Activated naive CD4-positive, alpha-beta T cell treated with anti-CD3 and anti-CD28 coated beads for 36 hours (primary cell): ENCODE data around the gene SYNE2. TPM values are rescaled to one million over a fixed set of nuclear protein-coding genes. Genes with fewer than 3 reads are reported as not detected.

Experiments
- CTCF ChIA-PET: fragments of 350-600 bp; sonication (Branson Sonifier 250); formaldehyde crosslinking; loops from one replicate; lab custom pipeline; 2021; ENCODE audit warnings: antibody characterized with exemption; lab: Charles Lee
- DNase-seq: peaks from one replicate; pipeline ENCODE4 v3.0.0-alpha.2; 2020
- H3K27ac Mint-ChIP-seq: one replicate; pipeline ENCODE4 v1.8.0; 2021; ENCODE audit warnings: mild to moderate bottlenecking, mixed read lengths
- H3K27me3 Mint-ChIP-seq: one replicate; pipeline ENCODE4 v1.8.0; 2021; ENCODE audit warnings: low read depth, mixed read lengths
- H3K36me3 Mint-ChIP-seq: one replicate; pipeline ENCODE4 v1.8.0; 2021; ENCODE audit warnings: low read depth, mixed read lengths
- H3K4me1 Mint-ChIP-seq: one replicate; pipeline ENCODE4 v1.8.0; 2021; ENCODE audit warnings: low read depth, mixed read lengths
- H3K4me3 Mint-ChIP-seq: one replicate; pipeline ENCODE4 v1.8.0; 2021; ENCODE audit warnings: mild to moderate bottlenecking, moderate library complexity, mixed read lengths
- H3K9me3 Mint-ChIP-seq: one replicate; pipeline ENCODE4 v1.8.0; 2021; ENCODE audit warnings: mixed read lengths
- intact Hi-C: fragments of 100-400 bp; cut with micrococcal nuclease; formaldehyde crosslinking; loops from one replicate; pipeline ENCODE4 v1.15.1; 2023
- total RNA-seq, 2 experiments: library from RNA; stranded (reverse); gene quantifications; one replicate each; pipeline ENCODE4 v1.2.3, GENCODE V29; 2021

SYNE2 gene
- total RNA-seq, 2 experiments from 2014 or later, result 22.1 to 22.3 TPM

DNA sequence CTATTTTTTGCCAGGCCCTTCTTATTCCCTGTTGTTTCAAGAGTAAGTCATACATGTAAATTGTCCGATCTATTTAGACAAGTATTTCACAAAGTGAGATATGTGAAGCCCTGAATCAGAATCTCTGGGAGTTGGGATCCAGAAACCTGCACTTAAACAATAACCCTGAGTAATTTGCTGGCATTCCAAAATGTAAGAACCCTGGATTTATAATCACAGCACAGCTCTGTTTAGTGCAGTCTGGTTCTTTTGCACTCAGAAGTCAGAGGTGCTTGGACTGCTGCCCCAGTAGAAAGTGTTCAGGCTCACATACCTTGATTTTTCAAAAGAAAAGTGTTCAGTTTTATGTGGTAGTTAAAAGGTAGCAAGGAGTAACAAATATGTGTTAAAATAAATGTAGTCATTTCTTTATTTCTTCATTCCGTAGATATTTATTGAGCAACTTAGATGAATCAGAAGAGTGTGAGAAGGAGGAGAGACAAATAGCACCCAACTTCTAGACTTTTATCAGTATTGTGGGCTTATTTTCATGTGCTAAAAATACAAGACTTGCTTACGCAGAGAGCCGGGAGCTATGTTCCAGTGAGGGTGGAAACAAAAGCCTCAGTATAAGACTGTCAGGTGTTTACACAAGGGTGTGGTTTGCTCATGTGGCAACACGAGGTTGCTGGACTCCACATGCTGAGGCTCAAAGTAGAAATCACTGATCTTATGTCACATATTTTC is 70.1 kb downstream of the SYNE2 start:
- CTCF ChIA-PET, result interaction anchor here (0.7 kb wide), 3 partner anchors 10 to 134 kb away, joined by 3 to 5 read pairs (median 4); no protein-coding TSS in a partner anchor
- H3K4me1 Mint-ChIP-seq, result peaks cover 6% of the 10 kb centered on the region
- intact Hi-C loops, result no loop called here
- no peak for DNase-seq
- no peaks in the 10 kb centered on the region for H3K27me3 Mint-ChIP-seq
- no peak overlapping the region for H3K27ac Mint-ChIP-seq
- no peak overlapping the region for H3K4me3 Mint-ChIP-seq
- no peaks in the 10 kb centered on the region for H3K9me3 Mint-ChIP-seq
- peaks cover 6% of the 10 kb centered on the region for H3K36me3 Mint-ChIP-seq

GRCh38 chr14:63923422-63923752 is 70.6 kb downstream of the SYNE2 start:
- Mint-ChIP-seq H3K4me3 (no peak overlapping the region), H3K9me3 (no peaks in the 10 kb centered on the region), H3K27ac (no peak overlapping the region), H3K27me3 (no peaks in the 10 kb centered on the region), H3K4me1 (peaks cover 6% of the 10 kb centered on the region), H3K36me3 (peaks cover 7% of the 10 kb centered on the region)
- intact Hi-C loops, result no loop called here
- DNase-seq, result no peak
- CTCF ChIA-PET, result interaction anchor here (0.7 kb wide), 3 partner anchors 9 to 134 kb away, joined by 3 to 5 read pairs (median 4); no protein-coding TSS in a partner anchor

DNA sequence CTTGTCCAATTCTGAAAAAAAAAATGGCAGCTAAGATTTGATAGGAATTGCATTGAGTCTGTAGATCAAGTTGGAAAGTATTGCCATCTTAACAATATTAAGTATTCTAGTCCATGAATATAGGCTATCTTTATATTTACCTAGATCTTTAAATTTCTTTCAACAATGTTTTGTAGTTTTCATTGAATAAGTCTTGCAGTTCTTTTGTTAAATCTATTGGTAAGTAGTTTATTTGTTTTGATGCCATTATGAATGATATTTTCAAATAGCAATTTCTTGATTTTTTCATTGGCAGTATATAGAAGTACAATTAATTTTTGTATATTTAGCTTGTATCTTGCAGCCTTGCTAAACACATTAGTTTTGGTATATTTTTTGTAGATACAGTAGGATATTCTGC is 71.6 kb downstream of the SYNE2 start:
- DNase-seq, result no peak
- H3K27me3 Mint-ChIP-seq, result no peaks in the 10 kb centered on the region
- CTCF ChIA-PET, result interaction anchor here (0.6 kb wide), 1 partner anchor 469 kb away, joined by 4 read pairs; no protein-coding TSS in a partner anchor
- intact Hi-C loops, result no loop called here
- H3K27ac Mint-ChIP-seq, result no peak overlapping the region
- H3K9me3 Mint-ChIP-seq, result no peaks in the 10 kb centered on the region
- peaks cover 6% of the 10 kb centered on the region for H3K36me3 Mint-ChIP-seq
- no peak overlapping the region for H3K4me3 Mint-ChIP-seq
- peaks cover 6% of the 10 kb centered on the region for H3K4me1 Mint-ChIP-seq

- H3K36me3 Mint-ChIP-seq, result peaks cover 8% of the 10 kb centered on the region
- no peaks in the 10 kb centered on the region for H3K9me3 Mint-ChIP-seq
- intact Hi-C loops, result no loop called here
- CTCF ChIA-PET, result no interaction called here
- no peaks in the 10 kb centered on the region for H3K27me3 Mint-ChIP-seq
- no peak overlapping the region for H3K27ac Mint-ChIP-seq
- DNase-seq, result no peak
- H3K4me1 Mint-ChIP-seq, result peaks cover 6% of the 10 kb centered on the region
- H3K4me3 Mint-ChIP-seq, result no peak overlapping the region
Observed at GRCh38 chr14:63926641-63927040, 73.8 kb downstream of the SYNE2 start.

- Mint-ChIP-seq H3K4me1 (peaks cover 22% of the 10 kb centered on the region), H3K36me3 (peaks cover 8% of the 10 kb centered on the region), H3K4me3 (no peak overlapping the region), H3K27me3 (no peaks in the 10 kb centered on the region), H3K9me3 (no peaks in the 10 kb centered on the region), H3K27ac (no peak overlapping the region)
- no peak for DNase-seq
- intact Hi-C loops, result no loop called here
- CTCF ChIA-PET, result interaction anchor here (0.7 kb wide), 1 partner anchor 10 kb away, joined by 3 read pairs; no protein-coding TSS in a partner anchor
Observed at GRCh38 chr14:63928744-63929174, 76.0 kb downstream of the SYNE2 start.

GRCh38 chr14:63933110-63933509 is 80.3 kb downstream of the SYNE2 start:
- Mint-ChIP-seq H3K27ac (peak overlapping the region; percentile 2), H3K4me1 (peaks cover 19% of the 10 kb centered on the region), H3K27me3 (no peaks in the 10 kb centered on the region), H3K4me3 (no peak overlapping the region), H3K36me3 (peaks cover 2% of the 10 kb centered on the region), H3K9me3 (no peaks in the 10 kb centered on the region)
- peak; percentile 8 for DNase-seq
- CTCF ChIA-PET, result interaction anchor here (0.5 to 0.9 kb wide), 4 partner anchors 10 to 81 kb away, joined by 3 to 5 read pairs (median 4); partner anchors contain the start of gene SYNE2
- intact Hi-C loops, result loop anchor here (1.0 to 2.0 kb wide), 3 partner anchors 23 to 80 kb away; partner anchors contain the start of gene SYNE2

- Mint-ChIP-seq H3K36me3 (peaks cover 2% of the 10 kb centered on the region), H3K4me1 (peaks cover 19% of the 10 kb centered on the region), H3K9me3 (no peaks in the 10 kb centered on the region), H3K27ac (no peak overlapping the region), H3K27me3 (no peaks in the 10 kb centered on the region), H3K4me3 (no peak overlapping the region)
- DNase-seq, result no peak
- intact Hi-C loops, result loop anchor here (1.0 to 2.0 kb wide), 3 partner anchors 23 to 81 kb away; partner anchors contain the start of gene SYNE2
- CTCF ChIA-PET, result interaction anchor here (0.5 to 0.7 kb wide), 3 partner anchors 11 to 70 kb away, joined by 3 to 5 read pairs (median 4); no protein-coding TSS in a partner anchor
Observed at GRCh38 chr14:63933711-63934110, 80.9 kb downstream of the SYNE2 start.

- peaks cover 28% of the 10 kb centered on the region for H3K4me1 Mint-ChIP-seq
- peak; percentile 29 for DNase-seq
- intact Hi-C loops, result no loop called here
- CTCF ChIA-PET, result interaction anchor here (0.6 kb wide), 2 partner anchors 10 to 99 kb away, joined by 3 read pairs; no protein-coding TSS in a partner anchor
- peaks cover 7% of the 10 kb centered on the region for H3K36me3 Mint-ChIP-seq
- no peak overlapping the region for H3K27ac Mint-ChIP-seq
- H3K9me3 Mint-ChIP-seq, result no peaks in the 10 kb centered on the region
- H3K27me3 Mint-ChIP-seq, result no peaks in the 10 kb centered on the region
- H3K4me3 Mint-ChIP-seq, result no peak overlapping the region
Observed at GRCh38 chr14:63938198-63939005, 85.6 kb downstream of the SYNE2 start.

DNA sequence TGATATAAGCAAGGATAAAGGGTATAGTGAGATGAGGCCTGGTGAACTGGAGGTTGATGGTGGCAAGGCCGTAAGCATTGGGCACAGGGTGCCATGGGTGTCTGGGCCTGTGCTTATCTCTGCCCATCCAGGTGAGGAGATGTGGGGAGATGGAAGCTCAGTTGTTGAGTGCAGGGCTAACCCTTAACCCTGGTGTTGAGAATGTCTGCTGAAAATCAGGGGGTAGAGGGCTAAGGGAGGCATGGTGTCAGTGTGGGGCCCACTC is 86.1 kb downstream of the SYNE2 start:
- CTCF ChIA-PET, result interaction anchor here (0.6 kb wide), 1 partner anchor 99 kb away, joined by 3 read pairs; no protein-coding TSS in a partner anchor
- Mint-ChIP-seq H3K4me1 (peaks cover 24% of the 10 kb centered on the region), H3K4me3 (no peak overlapping the region), H3K9me3 (no peaks in the 10 kb centered on the region), H3K27ac (no peak overlapping the region), H3K36me3 (peaks cover 7% of the 10 kb centered on the region), H3K27me3 (no peaks in the 10 kb centered on the region)
- intact Hi-C loops, result no loop called here
- DNase-seq, result no peak

- DNase-seq, result peak; percentile 38
- peak overlapping the region; percentile 3 for H3K4me3 Mint-ChIP-seq
Observed at GRCh38 chr14:63940387-63940786, 87.6 kb downstream of the SYNE2 start.

GRCh38 chr14:63941023-63941422 is 88.2 kb downstream of the SYNE2 start:
- CTCF ChIA-PET, result interaction anchor here (1.0 kb wide), 1 partner anchor 78 kb away, joined by 4 read pairs; no protein-coding TSS in a partner anchor
- peaks cover 22% of the 10 kb centered on the region for H3K4me1 Mint-ChIP-seq

More at GRCh38 chr14:63940387-63940786, 87.6 kb downstream of the SYNE2 start:
- H3K27me3 Mint-ChIP-seq, result no peaks in the 10 kb centered on the region
- CTCF ChIA-PET, result interaction anchor here (0.6 to 1.0 kb wide), 3 partner anchors 23 to 372 kb away, joined by 3 to 4 read pairs (median 3); no protein-coding TSS in a partner anchor
- H3K36me3 Mint-ChIP-seq, result peaks cover 7% of the 10 kb centered on the region
- peak overlapping the region; percentile 33 for H3K27ac Mint-ChIP-seq
- intact Hi-C loops, result loop anchor here (2.0 kb wide), 1 partner anchor 30 kb away; no protein-coding TSS in a partner anchor
- H3K4me1 Mint-ChIP-seq, result peaks cover 22% of the 10 kb centered on the region
- no peaks in the 10 kb centered on the region for H3K9me3 Mint-ChIP-seq

DNA sequence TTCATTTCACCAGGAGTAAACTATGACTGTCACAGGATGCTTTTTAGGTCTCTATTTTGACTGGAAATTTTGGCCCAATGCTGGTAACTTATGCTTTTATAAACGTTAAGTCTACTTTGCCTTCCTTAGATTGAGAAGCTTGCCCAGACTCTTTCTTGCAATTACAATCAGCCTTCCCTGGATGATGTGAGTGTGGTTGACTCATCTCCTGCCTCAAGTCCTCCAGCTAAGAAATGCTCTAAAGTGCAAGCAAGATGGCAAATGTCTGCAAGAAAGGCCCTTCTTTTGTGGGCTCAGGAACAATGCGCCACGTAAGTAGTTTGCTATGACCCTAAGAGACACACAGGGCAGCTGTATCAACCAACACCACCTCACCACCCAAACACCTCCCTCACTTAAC is 96.9 kb downstream of the SYNE2 start:
- Mint-ChIP-seq H3K4me1 (peaks cover 2% of the 10 kb centered on the region), H3K27ac (no peak overlapping the region), H3K9me3 (no peaks in the 10 kb centered on the region), H3K27me3 (no peaks in the 10 kb centered on the region), H3K36me3 (peaks cover 12% of the 10 kb centered on the region), H3K4me3 (no peak overlapping the region)
- CTCF ChIA-PET, result no interaction called here
- no peak for DNase-seq
- intact Hi-C loops, result no loop called here

More at GRCh38 chr14:63941023-63941422, 88.2 kb downstream of the SYNE2 start:
- no peak for DNase-seq
- intact Hi-C loops, result loop anchor here (2.0 kb wide), 1 partner anchor 30 kb away; no protein-coding TSS in a partner anchor
- H3K9me3 Mint-ChIP-seq, result no peaks in the 10 kb centered on the region
- peaks cover 7% of the 10 kb centered on the region for H3K36me3 Mint-ChIP-seq
- no peak overlapping the region for H3K27ac Mint-ChIP-seq
- H3K4me3 Mint-ChIP-seq, result no peak overlapping the region
- H3K27me3 Mint-ChIP-seq, result no peaks in the 10 kb centered on the region
